Stimulated activated CD8-positive, alpha-beta memory T cell treated with anti-CD3 and anti-CD28 coated beads, Interleukin-12 subunit alpha, Interleukin-12 subunit beta, amount 100 ng/mL, for 4 hours (primary cell): ENCODE measurements around the gene TXNL4A.

Source experiments
- DNase-seq: peaks from one replicate; pipeline ENCODE4 v3.0.0-alpha.2; 2020; ENCODE audit warnings: low read depth

Gene TXNL4A

DNA sequence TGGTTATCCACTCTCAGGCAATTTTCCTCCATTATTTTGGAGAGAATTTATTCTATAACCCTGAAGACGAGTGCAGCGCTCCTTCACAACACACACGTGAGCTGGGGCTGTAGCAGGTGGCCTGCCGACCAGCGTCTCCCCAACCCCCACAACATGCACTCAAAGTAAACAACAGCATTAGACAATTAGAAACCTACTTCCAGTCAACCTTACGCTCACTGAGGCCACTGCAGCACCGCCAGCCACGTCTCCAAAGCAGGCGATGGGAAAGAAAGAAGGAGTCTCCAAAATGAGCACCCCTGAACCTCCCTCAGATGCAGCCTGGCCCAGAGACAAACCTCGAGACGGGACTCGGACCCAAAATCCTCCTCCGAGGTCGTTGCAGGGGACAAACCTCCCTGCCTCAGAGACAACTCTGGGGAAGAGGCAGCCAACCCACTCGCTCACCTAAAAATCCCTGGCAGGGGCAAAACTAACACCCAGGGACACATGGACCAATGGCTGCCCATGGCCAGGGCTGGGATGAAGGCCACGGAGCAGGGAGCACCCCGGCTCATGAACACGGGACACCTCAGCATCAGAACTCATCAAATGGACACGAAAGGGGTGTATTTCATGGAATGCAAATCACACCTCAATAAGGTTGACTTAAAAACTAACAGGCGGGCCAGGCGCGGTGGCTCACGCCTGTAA is 39.5 kb downstream of the TXNL4A start:
- DNase-seq, result no peak

- DNase-seq, result no peak
Observed at GRCh38 chr18:79947881-79948610, 40.3 kb downstream of the TXNL4A start.

GRCh38 chr18:79947054-79947755 is 41.2 kb downstream of the TXNL4A start:
- no peak for DNase-seq

GRCh38 chr18:79945118-79946042 is 43.0 kb downstream of the TXNL4A start:
- no peak for DNase-seq

GRCh38 chr18:79944746-79945117 is 43.6 kb downstream of the TXNL4A start:
- DNase-seq, result no peak

GRCh38 chr18:79944126-79944731 is 44.1 kb downstream of the TXNL4A start:
- no peak for DNase-seq

DNA sequence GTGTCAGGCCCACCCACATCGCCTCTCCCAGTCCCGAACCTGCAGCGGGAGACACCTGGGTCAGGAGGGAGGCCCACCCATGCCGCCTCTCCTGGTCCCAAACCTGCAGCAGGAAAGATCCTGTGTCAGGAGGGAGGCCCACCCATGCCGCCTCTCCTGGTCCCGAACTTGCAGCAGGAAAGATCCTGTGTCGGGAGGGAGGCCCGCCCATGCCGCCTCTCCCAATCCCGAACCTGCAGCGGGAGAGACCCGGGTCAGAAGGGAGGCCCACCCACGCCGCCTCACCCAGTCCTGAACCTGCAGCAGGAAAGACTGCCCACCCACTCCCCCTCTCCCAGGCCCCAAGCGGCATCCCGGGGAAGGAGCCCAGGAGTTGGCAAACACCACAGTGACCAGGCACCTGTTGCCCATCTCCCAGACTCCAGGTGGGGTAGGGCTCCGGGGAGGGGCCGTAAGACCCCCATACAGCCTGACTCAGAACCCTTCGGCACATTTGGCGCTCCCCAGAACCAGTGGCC is 44.7 kb downstream of the TXNL4A start:
- DNase-seq, result no peak

GRCh38 chr18:79942786-79943607 is 45.4 kb downstream of the TXNL4A start:
- DNase-seq, result no peak

DNA sequence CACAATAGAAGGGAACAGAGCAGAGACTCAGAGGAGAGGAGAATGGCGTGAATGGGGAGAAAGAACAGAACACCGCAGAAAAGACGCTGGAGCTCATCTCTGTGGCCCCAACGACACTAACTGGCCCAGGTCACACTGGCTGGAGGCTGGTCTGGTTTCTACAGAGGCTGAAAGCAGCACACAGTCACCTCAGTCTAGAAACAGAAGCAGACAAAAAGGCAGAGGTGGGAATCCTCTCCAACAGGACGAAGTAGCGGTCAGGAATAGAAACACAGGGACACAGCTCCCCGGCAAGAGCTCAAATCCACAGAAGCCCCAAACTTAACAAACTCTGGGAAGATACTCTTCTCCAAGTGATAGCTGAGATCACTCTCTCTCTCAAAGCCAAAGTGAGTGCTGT is 46.2 kb downstream of the TXNL4A start:
- no peak for DNase-seq

DNA sequence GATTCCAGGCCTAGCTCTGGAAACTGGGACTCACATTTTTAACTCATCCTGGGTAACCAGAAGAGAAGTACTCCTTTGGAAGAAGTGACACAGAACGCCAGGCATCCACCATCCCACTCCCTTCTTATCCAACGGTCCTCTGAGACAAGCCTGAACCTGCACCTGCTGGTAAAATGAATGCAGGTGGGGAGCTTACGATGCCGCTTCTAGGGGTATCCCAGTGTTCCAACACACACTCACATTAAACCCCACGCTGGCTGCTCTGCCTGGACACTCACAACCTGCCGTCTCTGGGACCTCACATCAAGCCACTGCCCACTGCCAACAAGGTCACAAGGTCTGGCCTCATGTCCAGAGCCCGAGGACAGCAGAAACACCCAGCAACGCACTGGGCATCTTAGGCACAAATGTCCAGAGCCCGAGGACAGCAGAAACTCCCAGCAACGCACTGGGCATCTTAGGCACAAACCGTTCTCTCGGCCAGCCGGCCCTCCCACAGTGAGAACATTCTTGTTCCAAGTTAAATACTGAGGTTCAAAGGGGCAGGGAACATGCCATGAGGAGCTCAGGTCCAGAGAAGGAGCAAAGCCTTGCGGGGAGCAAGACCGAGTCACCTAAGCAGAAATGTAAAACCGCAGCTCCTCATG is 46.8 kb downstream of the TXNL4A start:
- DNase-seq, result no peak

DNA sequence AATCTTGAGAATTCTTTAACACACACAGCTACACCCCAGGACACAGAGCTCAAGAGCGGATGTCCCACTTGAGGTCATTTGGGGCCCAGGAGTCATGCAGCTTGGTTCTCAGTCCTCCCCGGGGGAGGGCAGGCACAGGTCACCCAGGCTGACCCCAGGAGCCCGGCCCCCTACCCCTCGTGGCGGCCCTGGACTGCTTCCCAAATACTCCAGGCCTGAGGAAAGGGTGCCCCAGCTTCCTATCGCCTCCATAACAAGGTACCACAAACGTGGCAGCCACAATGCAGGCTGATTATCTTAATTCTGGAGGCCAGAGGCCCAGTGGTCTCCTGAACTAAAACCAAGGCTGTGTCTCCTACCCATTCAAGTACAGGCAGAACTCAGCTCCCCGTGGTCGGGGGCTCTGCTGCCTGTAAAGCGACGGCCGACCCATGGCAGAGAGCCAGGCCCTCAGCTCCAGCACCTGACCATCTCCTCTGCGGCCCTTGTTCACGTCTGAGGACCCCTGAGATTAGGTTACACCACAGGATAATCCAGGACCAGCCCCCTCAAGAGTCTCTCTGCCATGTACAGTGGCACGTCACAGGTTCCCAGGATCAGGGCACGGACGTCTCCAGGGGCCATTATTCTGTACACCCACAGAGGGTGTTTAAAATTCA is 47.4 kb downstream of the TXNL4A start:
- DNase-seq, result no peak

- DNase-seq, result no peak
Observed at GRCh38 chr18:79940126-79940813, 48.1 kb downstream of the TXNL4A start.

DNA sequence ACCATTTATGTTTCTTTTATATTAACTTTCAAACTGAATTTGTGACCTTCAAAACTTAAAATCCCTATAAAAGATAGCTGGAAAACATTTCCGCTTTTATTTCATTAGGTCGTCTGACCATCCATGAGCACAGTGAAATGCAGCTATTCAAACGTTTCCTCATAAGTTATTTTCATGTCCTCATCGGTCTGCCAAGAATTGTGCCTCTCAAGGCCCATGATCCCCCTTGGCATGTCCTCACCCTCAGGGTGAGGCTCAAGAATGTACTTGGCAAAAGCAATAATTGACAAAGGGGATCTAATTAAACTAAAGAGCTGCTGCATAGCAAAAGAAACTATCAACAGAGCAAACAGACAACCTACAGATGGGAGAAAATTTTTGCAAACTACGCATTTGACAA is 49.3 kb downstream of the TXNL4A start:
- no peak for DNase-seq

DNA sequence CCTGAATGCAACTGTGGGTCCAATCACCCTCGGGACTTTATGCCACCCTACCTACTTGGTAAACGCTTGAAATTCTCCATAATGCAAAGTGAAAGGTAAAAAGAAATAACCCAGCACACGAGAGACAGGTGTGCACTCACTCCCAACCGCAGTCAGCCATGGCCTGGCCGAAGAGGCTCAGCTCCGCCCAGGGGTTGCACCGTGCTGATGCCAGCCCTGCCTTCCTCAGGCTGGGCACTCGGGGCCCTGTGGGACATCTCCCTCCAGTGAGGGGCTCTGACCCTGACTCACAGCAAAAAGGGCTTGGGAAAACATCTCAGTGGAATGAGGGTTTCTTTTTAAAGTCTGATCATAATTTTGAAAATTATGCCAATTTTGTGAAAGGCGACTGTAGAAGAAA is 50.2 kb downstream of the TXNL4A start:
- no peak for DNase-seq

DNA sequence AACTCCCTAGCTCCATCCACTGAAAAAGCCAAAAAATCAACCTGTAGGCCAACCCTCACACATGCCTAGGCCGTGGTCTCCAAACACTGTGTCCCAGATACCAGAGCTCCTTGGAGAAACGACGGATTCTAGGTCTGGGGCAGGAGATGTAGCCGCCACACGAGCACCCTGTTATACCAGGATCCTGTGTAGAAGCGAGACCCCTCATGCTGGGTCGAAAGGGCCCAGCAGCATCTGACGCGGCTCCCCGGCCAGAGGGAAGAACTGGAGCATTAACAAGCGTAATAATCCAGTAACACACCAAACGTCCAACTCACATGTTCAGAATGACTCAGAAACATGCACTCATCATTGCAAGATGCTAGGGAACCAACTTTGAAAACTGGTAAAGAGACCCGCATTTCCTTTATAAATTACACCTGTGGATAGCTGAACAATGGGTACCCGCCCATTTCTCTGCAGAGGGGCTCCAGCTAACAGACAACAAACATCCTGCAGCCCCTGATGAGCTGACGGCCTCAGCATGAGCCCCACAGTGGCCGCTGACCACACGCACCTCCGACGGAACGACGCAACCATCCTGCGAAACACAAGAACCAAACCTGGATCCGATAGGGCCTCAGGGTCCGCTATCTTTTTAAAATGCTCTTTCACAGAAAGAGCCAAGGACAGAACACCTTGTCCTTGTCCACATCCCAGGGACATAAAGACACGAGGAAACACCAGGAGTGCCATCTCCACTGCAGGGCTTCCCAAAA is 51.1 kb downstream of the TXNL4A start:
- DNase-seq, result no peak

GRCh38 chr18:79936641-79937040 is 51.7 kb downstream of the TXNL4A start:
- DNase-seq, result no peak

GRCh38 chr18:79935925-79936324 is 52.4 kb downstream of the TXNL4A start:
- no peak for DNase-seq

DNA sequence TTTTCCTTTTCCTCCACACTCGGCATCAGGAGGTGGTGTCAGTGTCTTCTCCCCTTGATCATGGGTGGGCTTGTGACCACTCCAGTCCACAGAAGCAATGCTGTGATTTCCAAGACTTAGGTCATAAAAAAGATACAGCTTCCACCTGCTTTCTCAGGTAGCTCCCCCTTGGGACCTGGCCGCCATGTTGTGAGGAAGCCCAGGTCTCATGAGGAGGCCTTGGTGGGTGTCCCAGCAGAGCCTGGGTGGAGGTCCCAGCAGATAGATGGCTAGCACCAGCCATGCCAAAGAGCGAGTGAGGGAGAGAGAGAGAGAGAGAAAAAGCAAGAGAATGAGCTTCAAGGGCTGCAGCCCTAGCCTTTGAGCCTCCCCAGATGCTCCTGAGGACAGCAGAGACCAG is 52.9 kb downstream of the TXNL4A start:
- DNase-seq, result no peak
